GM10266 (cell line): ENCODE measurements around the gene SLC45A2.

Experiments
- DNase-seq: peaks from one replicate; pipeline ENCODE4 v3.0.0; 2012; ENCODE audit errors: extremely low spot score
- CTCF ChIP-seq: IDR thresholded peaks from 2 replicates; pipeline ENCODE4 v1.5.1; 2012; ENCODE audit warnings: mild to moderate bottlenecking, low read depth; ENCODE audit not compliant: control insufficient read depth, insufficient read depth; ENCODE audit errors: missing control alignments

The SLC45A2 gene

GRCh38 chr5:33944543-33945132 lies 39.9 kb downstream of the SLC45A2 start:
- TF ChIP-seq CTCF = no peak
- DNase-seq = no peak

- DNase-seq = no peak
- no peak for TF ChIP-seq CTCF
Observed at GRCh38 chr5:33941090-33941489, 43.4 kb downstream of the SLC45A2 start.

- no peak for TF ChIP-seq CTCF
- no peak for DNase-seq
Observed at GRCh38 chr5:33939556-33940262, 44.8 kb downstream of the SLC45A2 start.

GRCh38 chr5:33938881-33939280 lies 45.6 kb downstream of the SLC45A2 start:
- no peak for DNase-seq
- no peak for TF ChIP-seq CTCF

- no peak for TF ChIP-seq CTCF
- no peak for DNase-seq
Observed at GRCh38 chr5:33938507-33938796, 46.0 kb downstream of the SLC45A2 start.

- no peak for DNase-seq
- no peak for TF ChIP-seq CTCF
Observed at GRCh38 chr5:33937707-33938506, 46.6 kb downstream of the SLC45A2 start.

- DNase-seq = peak; percentile 27
- TF ChIP-seq CTCF = no peak
Observed at GRCh38 chr5:33937017-33937706, 47.3 kb downstream of the SLC45A2 start.
